Measurements from ENCODE around the gene SLC6A7.

DNA sequence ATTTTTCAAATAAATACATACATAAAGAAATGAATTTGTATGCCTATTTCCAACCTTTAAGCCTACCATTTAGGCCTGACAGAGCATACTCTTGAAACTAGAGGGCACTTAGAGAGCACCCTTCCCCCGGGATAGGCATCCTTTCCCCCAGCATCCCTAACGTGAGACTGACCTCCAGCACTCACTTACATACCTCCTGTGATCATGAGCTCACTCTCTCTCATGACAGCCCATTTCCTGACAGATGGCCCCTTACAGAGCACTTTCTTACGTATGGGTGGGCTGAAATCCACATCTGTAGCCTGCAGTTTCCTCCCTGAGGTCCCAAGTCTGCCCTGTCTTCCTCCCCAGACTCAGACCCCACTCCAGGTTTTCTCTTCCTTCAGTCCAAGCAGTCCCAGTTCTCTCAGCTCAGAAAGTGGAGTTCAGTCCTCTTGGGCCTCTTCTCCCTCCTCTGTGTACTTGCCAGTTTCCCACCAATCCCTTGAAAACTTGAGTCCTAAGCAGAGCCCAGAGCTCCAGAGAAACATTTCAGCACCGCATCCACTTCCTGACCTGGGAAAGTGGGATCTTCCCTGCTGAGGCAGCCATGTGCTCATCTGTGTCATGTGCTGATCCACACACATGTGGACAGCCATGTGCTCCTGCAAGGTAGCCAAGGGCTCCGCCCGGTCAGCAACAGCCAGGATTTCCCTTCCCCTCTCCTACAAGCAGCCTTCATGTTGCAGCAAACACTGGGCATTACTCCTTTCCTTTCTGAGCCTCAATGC is 25.5 kb upstream of the SLC6A7 start:
- no peak for TF ChIP-seq CTCF (IDR thresholded peaks at IDR 0.05)
- TF ChIP-seq POLR2A (IDR thresholded peaks at IDR 0.05) = no peak
- no peak for TF ChIP-seq POLR2AphosphoS5 (IDR thresholded peaks at IDR 0.05)
- no peak for TF ChIP-seq EP300 (IDR thresholded peaks at IDR 0.05)

Measured in stomach (tissue), 4 donors.